Left renal cortex interstitium (tissue), 4 donors: ENCODE measurements around the gene TSNAXIP1. TPM values are rescaled to one million over a fixed set of nuclear protein-coding genes. Genes with fewer than 3 reads are reported as not detected.

Experiments used
- polyA plus RNA-seq, 4 donors: library from polyadenylated mRNA; unstranded; fragments of 120-200 nt; gene quantifications; one replicate each; pipeline ENCODE4 v1.2.1, GENCODE V29; 2013; ENCODE audit not compliant: insufficient read length in 4 of 4

TSNAXIP1 gene
- polyA plus RNA-seq, 4 donors, result 6.3 to 10.7 (median 7.7) TPM

Other genes with a start within 250 kb of the TSNAXIP1 start
- gene CTCF, start 244.4 kb upstream of the TSNAXIP1 start, polyA plus RNA-seq, result 10 to 100 TPM; 76.1 to 83.1 (median 78.7) TPM
- 1 to 10 TPM in 3 of 4 donors, under 1 TPM in 1; 0.79 to 1.4 (median 1.0) TPM for gene CARMIL2, start 161.7 kb upstream of the TSNAXIP1 start, polyA plus RNA-seq
- 10 to 100 TPM; 20.2 to 31.8 (median 26.2) TPM for gene ACD, start 146.6 kb upstream of the TSNAXIP1 start, polyA plus RNA-seq
- 1 to 10 TPM; 1.9 to 4.8 (median 3.0) TPM for gene PARD6A, start 145.9 kb upstream of the TSNAXIP1 start, polyA plus RNA-seq
- 10 to 100 TPM; 16.9 to 38.5 (median 31.8) TPM for gene ENKD1, start 140.1 kb upstream of the TSNAXIP1 start, polyA plus RNA-seq
- gene C16orf86, start 140.1 kb upstream of the TSNAXIP1 start, polyA plus RNA-seq, result 1 to 10 TPM; 3.6 to 5.2 (median 4.0) TPM
- 10 to 100 TPM; 18.7 to 25.6 (median 23.7) TPM for gene GFOD2, start 87.6 kb upstream of the TSNAXIP1 start, polyA plus RNA-seq
- gene RANBP10, start 329 bp upstream of the TSNAXIP1 start, polyA plus RNA-seq, result 10 to 100 TPM; 18.4 to 34.4 (median 25.0) TPM
- gene THAP11, start 35.4 kb downstream of the TSNAXIP1 start, polyA plus RNA-seq, result 10 to 100 TPM; 26.8 to 40.0 (median 32.0) TPM
- 100 to 1,000 TPM; 114 to 134 (median 127) TPM for gene NUTF2, start 40.0 kb downstream of the TSNAXIP1 start, polyA plus RNA-seq
- 10 to 100 TPM; 37.4 to 62.4 (median 50.7) TPM for gene CENPT, start 40.8 kb downstream of the TSNAXIP1 start, polyA plus RNA-seq
- gene EDC4, start 66.2 kb downstream of the TSNAXIP1 start, polyA plus RNA-seq, result 100 to 1,000 TPM in 2 of 4 donors, 10 to 100 TPM in 2; 75.0 to 106 (median 97.3) TPM
- under 1 TPM in 3 of 4 donors, not detected in 1; 0.30 to 0.68 (median 0.63) TPM for gene NRN1L, start 78.0 kb downstream of the TSNAXIP1 start, polyA plus RNA-seq
- 10 to 100 TPM; 33.5 to 44.6 (median 40.1) TPM for gene PSKH1, start 86.4 kb downstream of the TSNAXIP1 start, polyA plus RNA-seq
- gene CTRL, start 125.0 kb downstream of the TSNAXIP1 start, polyA plus RNA-seq, result 1 to 10 TPM; 4.5 to 7.1 (median 5.8) TPM
- 10 to 100 TPM; 20.3 to 39.4 (median 28.3) TPM for gene PSMB10, start 130.0 kb downstream of the TSNAXIP1 start, polyA plus RNA-seq
- 10 to 100 TPM; 13.7 to 32.8 (median 20.2) TPM for gene LCAT, start 137.2 kb downstream of the TSNAXIP1 start, polyA plus RNA-seq
- 10 to 100 TPM; 32.4 to 47.4 (median 40.2) TPM for gene SLC12A4, start 161.7 kb downstream of the TSNAXIP1 start, polyA plus RNA-seq
- under 1 TPM in 3 of 4 donors, not detected in 1; 0.05 to 0.21 (median 0.08) TPM for gene DPEP3, start 173.6 kb downstream of the TSNAXIP1 start, polyA plus RNA-seq
- gene DPEP2, start 192.6 kb downstream of the TSNAXIP1 start, polyA plus RNA-seq, result 1 to 10 TPM in 1 of 4 donors, under 1 TPM in 3; 0.45 to 1.1 (median 0.78) TPM
- not detected for gene DPEP2NB, start 209.0 kb downstream of the TSNAXIP1 start, polyA plus RNA-seq
- gene DDX28, start 216.3 kb downstream of the TSNAXIP1 start, polyA plus RNA-seq, result 10 to 100 TPM in 3 of 4 donors, 1 to 10 TPM in 1; 9.0 to 13.7 (median 10.9) TPM
- 10 to 100 TPM; 13.5 to 19.5 (median 15.5) TPM for gene DUS2, start 216.4 kb downstream of the TSNAXIP1 start, polyA plus RNA-seq